Upper lobe of right lung (tissue), 1 donor: ENCODE measurements around the gene KRT8. TPM values are rescaled to one million over a fixed set of nuclear protein-coding genes. Genes with fewer than 3 reads are reported as not detected.

ENCODE experiments used
- ATAC-seq: fragments of 200-7000 bp; cut with Tn5 transposase; one replicate; pipeline ENCODE4 v1.9.1; 2020; ENCODE audit warnings: mild to moderate bottlenecking, moderate library complexity
- DNase-seq: peaks from one replicate; pipeline ENCODE4 v3.0.0-alpha.2; 2020
- H3K27ac ChIP-seq: fragments of 200-600 bp; one replicate; pipeline ENCODE4 v1.8.0; 2022
- H3K27me3 ChIP-seq: fragments of 200-600 bp; one replicate; pipeline ENCODE4 v1.8.0; 2022; ENCODE audit warnings: mild to moderate bottlenecking
- H3K36me3 ChIP-seq: fragments of 200-600 bp; one replicate; pipeline ENCODE4 v1.8.0; 2022
- H3K4me1 ChIP-seq: fragments of 200-600 bp; one replicate; pipeline ENCODE4 v1.8.0; 2022
- H3K4me3 ChIP-seq: fragments of 200-600 bp; one replicate; pipeline ENCODE4 v1.8.0; 2022; ENCODE audit warnings: mild to moderate bottlenecking
- H3K9me3 ChIP-seq: fragments of 200-600 bp; one replicate; pipeline ENCODE4 v1.8.0; 2022
- intact Hi-C: fragments of 100-400 bp; cut with DNase I; formaldehyde crosslinking; loops from one replicate; pipeline ENCODE4 v1.11.0; 2022
- total RNA-seq: library from RNA; stranded (reverse); fragmentation: NEBNext Ultra II Directional; extraction: Animal tissue kit (Norgen Biotek cat#: 25700); gene quantifications from one replicate; pipeline ENCODE4 v1.2.1, GENCODE V29; 2021
- TF ChIP-seq, protein P1 (sequence below): fragments of 200-600 bp; IDR thresholded peaks from one replicate; pipeline ENCODE4 v1.8.0; 2022; ENCODE audit warnings: antibody characterized with exemption
- donor health status: DM: no; HTN: yes; CAD: no; lungs with severe emphysema.

The KRT8 gene
- total RNA-seq, 1 donor from 2014 or later = 223 TPM

DNA sequence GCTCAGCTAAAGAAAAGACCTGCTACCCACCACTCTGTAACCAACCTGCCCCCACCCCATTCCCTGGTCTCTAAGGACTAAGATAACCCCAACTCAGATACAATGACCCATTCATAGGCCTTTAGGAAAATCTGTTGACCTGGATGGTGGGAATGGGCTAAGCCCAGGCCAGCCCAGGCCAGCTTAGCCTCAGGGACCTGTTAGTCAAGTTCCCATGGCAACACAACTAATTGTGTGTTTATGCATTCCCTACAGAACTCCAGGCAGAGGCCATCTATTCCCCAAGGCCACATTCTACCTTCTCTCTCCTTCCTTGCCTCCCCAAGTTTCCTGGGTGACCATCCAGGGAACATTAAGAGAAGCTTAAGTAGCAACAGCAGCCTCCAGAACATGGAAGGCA lies 16.1 kb upstream of the KRT8 start:
- Histone ChIP-seq H3K9me3 (no peaks in the 10 kb centered on the region), H3K27ac (no peak overlapping the region), H3K4me3 (no peak overlapping the region), H3K27me3 (no peaks in the 10 kb centered on the region), H3K36me3 (no peaks in the 10 kb centered on the region), H3K4me1 (no peaks in the 10 kb centered on the region)
- TF ChIP-seq, protein P1, sequence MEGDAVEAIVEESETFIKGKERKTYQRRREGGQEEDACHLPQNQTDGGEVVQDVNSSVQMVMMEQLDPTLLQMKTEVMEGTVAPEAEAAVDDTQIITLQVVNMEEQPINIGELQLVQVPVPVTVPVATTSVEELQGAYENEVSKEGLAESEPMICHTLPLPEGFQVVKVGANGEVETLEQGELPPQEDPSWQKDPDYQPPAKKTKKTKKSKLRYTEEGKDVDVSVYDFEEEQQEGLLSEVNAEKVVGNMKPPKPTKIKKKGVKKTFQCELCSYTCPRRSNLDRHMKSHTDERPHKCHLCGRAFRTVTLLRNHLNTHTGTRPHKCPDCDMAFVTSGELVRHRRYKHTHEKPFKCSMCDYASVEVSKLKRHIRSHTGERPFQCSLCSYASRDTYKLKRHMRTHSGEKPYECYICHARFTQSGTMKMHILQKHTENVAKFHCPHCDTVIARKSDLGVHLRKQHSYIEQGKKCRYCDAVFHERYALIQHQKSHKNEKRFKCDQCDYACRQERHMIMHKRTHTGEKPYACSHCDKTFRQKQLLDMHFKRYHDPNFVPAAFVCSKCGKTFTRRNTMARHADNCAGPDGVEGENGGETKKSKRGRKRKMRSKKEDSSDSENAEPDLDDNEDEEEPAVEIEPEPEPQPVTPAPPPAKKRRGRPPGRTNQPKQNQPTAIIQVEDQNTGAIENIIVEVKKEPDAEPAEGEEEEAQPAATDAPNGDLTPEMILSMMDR = no peak
- no peak for DNase-seq
- ATAC-seq = no peak
- intact Hi-C loops = no loop called here

GRCh38 chr12:52918784-52919183 lies 13.9 kb upstream of the KRT8 start:
- Histone ChIP-seq H3K27me3 (no peaks in the 10 kb centered on the region), H3K27ac (no peak overlapping the region), H3K9me3 (no peaks in the 10 kb centered on the region), H3K4me3 (no peak overlapping the region), H3K4me1 (no peaks in the 10 kb centered on the region), H3K36me3 (no peaks in the 10 kb centered on the region)
- DNase-seq (no peak), ATAC-seq (no peak)
- TF ChIP-seq, protein P1 = no peak
- intact Hi-C loops = no loop called here

GRCh38 chr12:52918351-52918750 lies 13.5 kb upstream of the KRT8 start:
- no peaks in the 10 kb centered on the region for H3K9me3 ChIP-seq
- no peak for DNase-seq
- no peaks in the 10 kb centered on the region for H3K36me3 ChIP-seq
- H3K4me3 ChIP-seq = no peak overlapping the region
- intact Hi-C loops = no loop called here
- ATAC-seq = no peak
- no peaks in the 10 kb centered on the region for H3K27me3 ChIP-seq
- TF ChIP-seq, protein P1 = no peak
- H3K4me1 ChIP-seq = no peaks in the 10 kb centered on the region
- H3K27ac ChIP-seq = no peak overlapping the region

DNA sequence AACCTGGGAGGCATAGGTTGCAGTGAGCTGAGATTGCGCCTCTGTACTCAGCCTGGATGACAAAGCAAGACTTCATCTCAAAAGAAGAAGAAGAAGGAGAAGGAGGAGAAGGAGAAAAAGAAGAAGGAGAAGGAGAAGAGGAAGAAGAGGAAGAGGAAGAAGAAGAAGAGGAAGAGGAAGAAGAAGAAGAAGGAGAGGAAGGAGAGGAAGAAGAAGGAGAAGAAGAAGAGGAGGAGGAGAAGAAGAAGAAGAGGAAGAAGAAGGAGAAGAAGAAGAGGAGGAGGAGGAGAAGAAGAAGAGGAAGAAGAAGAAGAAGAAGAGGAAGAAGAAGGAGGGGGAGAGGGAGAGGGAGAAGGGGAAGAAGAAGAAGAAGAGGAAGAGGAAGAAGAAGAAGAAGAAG lies 12.9 kb upstream of the KRT8 start:
- no peak for ATAC-seq
- H3K4me1 ChIP-seq = no peaks in the 10 kb centered on the region

DNA sequence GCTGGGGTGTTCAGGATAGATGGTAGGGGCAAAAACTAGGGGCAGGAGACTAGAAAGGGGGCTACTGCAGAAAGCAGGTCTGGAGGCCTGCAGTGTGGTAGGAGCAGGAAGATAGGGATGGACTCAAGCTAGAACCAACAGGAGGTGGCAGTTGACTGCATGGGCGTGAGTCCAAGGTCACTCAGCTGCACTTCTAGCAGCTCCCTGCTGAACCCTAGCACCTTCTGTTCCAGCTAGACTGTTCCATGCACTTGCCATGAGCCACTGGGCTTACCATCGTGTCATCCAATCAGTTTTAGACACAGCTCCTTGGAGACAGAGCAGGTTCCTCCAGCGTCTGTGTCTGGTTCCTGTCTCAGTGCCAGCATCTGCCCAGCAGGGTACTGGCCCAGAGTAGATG lies 11.3 kb upstream of the KRT8 start:
- no peaks in the 10 kb centered on the region for H3K9me3 ChIP-seq
- no peaks in the 10 kb centered on the region for H3K27me3 ChIP-seq
- TF ChIP-seq, protein P1 = no peak
- no peak overlapping the region for H3K27ac ChIP-seq
- DNase-seq (no peak), ATAC-seq (no peak)
- no peak overlapping the region for H3K4me3 ChIP-seq
- H3K4me1 ChIP-seq = no peaks in the 10 kb centered on the region
- H3K36me3 ChIP-seq = no peaks in the 10 kb centered on the region
- intact Hi-C loops = no loop called here

More for the DNA sequence above, 12.9 kb upstream of the KRT8 start:
- intact Hi-C loops = no loop called here
- H3K27ac ChIP-seq = no peak overlapping the region
- DNase-seq = no peak
- H3K9me3 ChIP-seq = no peaks in the 10 kb centered on the region
- H3K27me3 ChIP-seq = no peaks in the 10 kb centered on the region
- H3K4me3 ChIP-seq = no peak overlapping the region
- TF ChIP-seq, protein P1 = no peak
- H3K36me3 ChIP-seq = no peaks in the 10 kb centered on the region

DNA sequence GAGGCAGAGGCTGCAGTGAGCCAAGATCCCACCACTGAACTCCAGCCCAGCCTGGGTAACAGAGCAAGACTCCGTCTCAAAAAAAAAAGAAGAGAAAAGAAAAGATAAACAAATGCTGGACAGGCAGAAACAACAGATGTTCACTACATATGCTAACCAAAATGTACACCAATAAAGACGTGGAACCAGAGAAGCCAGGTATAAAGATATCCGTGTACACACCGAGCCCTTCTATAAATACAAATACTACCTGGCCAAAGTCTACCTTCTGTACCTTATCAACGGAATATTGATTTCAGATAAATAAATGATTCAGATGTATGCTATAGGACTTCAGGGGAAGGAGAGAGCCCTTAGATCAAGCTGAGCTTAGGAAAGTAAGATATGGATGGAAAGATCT lies 10.8 kb upstream of the KRT8 start:
- intact Hi-C loops = no loop called here
- no peak overlapping the region for H3K4me3 ChIP-seq
- no peaks in the 10 kb centered on the region for H3K4me1 ChIP-seq
- ATAC-seq = no peak
- TF ChIP-seq, protein P1 = no peak
- H3K27ac ChIP-seq = no peak overlapping the region
- DNase-seq = no peak
- H3K36me3 ChIP-seq = no peaks in the 10 kb centered on the region
- H3K27me3 ChIP-seq = no peaks in the 10 kb centered on the region
- H3K9me3 ChIP-seq = no peaks in the 10 kb centered on the region
